ENCODE measurements around the gene PIK3R5.

DNA sequence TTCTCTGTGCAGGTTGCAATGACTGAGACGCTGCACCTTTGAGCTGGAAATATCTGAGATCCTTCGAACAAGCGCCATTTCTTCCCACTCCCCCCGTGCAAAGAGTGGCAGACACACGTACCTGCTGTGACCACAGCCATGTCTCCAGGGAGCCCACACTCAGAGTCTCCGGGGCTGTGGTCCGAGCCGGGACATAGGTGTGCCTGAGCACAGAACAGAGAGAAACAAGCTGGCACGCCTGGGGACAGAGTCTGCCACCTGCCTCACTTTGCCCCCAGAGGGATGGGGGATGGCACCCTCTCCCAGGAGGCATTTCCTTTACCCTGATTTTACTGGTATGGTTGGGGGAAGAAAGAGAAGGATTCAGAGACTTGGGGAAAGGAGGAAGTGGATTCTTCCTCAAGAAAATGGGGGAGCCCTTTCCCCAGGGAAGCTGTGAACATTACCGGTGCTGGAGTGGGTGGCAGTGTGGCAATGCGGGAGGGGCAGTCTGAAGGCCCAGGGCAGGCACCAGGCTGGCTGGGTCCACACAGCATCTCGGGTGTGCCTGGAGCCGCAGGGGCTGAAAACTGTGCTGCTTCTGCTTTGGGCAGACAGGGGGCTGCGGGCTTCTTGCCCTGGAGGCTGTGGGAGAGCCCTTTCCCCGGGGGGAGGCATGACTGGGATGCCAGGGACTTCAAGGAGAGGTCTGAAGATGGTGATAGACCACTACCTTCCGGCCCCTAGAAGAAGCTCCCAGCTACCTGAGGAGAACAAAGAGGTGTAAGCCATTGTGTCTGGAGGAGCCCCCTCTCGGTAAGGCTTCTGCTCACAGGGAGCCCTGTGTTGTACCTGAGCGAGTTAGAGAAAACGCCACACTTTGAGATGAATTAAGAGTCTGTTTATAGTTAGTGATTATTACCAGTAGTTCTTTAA is 91.4 kb downstream of the PIK3R5 start:
- TF ChIP-seq POLR2A (IDR thresholded peaks at IDR 0.05) = no peak
- TF ChIP-seq, protein P1, sequence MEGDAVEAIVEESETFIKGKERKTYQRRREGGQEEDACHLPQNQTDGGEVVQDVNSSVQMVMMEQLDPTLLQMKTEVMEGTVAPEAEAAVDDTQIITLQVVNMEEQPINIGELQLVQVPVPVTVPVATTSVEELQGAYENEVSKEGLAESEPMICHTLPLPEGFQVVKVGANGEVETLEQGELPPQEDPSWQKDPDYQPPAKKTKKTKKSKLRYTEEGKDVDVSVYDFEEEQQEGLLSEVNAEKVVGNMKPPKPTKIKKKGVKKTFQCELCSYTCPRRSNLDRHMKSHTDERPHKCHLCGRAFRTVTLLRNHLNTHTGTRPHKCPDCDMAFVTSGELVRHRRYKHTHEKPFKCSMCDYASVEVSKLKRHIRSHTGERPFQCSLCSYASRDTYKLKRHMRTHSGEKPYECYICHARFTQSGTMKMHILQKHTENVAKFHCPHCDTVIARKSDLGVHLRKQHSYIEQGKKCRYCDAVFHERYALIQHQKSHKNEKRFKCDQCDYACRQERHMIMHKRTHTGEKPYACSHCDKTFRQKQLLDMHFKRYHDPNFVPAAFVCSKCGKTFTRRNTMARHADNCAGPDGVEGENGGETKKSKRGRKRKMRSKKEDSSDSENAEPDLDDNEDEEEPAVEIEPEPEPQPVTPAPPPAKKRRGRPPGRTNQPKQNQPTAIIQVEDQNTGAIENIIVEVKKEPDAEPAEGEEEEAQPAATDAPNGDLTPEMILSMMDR (IDR thresholded peaks at IDR 0.05) = no peak

Data from lower leg skin (tissue), 3 donors.